ENCODE measurements around the gene BBC3. TPM values are rescaled to one million over a fixed set of nuclear protein-coding genes. Genes with fewer than 3 reads are reported as not detected.

Gene BBC3
- total RNA-seq, 1 donor from 2014 or later = 4.7 TPM

GRCh38 chr19:47176627-47177090 is 54.3 kb downstream of the BBC3 start:
- no peak for DNase-seq (ENCODE audit: extremely low spot score in 2 of 2)
- Histone ChIP-seq H3K4me1 (peaks cover 25% of the 10 kb centered on the region), H3K36me3 (peaks cover 0 to 16% of the 10 kb centered on the region in 2 donors), H3K9me3 (no peaks in the 10 kb centered on the region), H3K4me3 (no peak overlapping the region), H3K27ac (peak overlapping the region; percentile 68), H3K27me3 (no peaks in the 10 kb centered on the region)
- intact Hi-C loops (cut with DNase I) = no loop called here
- TF ChIP-seq POLR2AphosphoS5 (IDR thresholded peaks at IDR 0.05; ENCODE audit: insufficient read depth in 1 of 2, low read depth in 1 of 2) (peak in 1 of 2 donors; percentile 85), CTCF (IDR thresholded peaks at IDR 0.05) (no peak), POLR2A (IDR thresholded peaks at IDR 0.05) (no peak)

GRCh38 chr19:47176071-47176626 is 54.9 kb downstream of the BBC3 start:
- DNase-seq (ENCODE audit: extremely low spot score in 2 of 2) = no peak
- Histone ChIP-seq H3K27ac (peak overlapping the region; percentile 68), H3K36me3 (peaks cover 0 to 19% of the 10 kb centered on the region in 2 donors), H3K27me3 (no peaks in the 10 kb centered on the region), H3K4me1 (peaks cover 25% of the 10 kb centered on the region), H3K9me3 (no peaks in the 10 kb centered on the region), H3K4me3 (no peak overlapping the region)
- TF ChIP-seq POLR2AphosphoS5 (IDR thresholded peaks at IDR 0.05; ENCODE audit: insufficient read depth in 1 of 2, low read depth in 1 of 2) (no peak), POLR2A (IDR thresholded peaks at IDR 0.05) (no peak), CTCF (IDR thresholded peaks at IDR 0.05) (no peak)
- intact Hi-C loops (cut with DNase I) = no loop called here

- no peaks in the 10 kb centered on the region for H3K27me3 ChIP-seq
- peaks cover 24% of the 10 kb centered on the region for H3K4me1 ChIP-seq
- H3K36me3 ChIP-seq = peaks cover 0 to 49% of the 10 kb centered on the region in 2 donors
- intact Hi-C loops (cut with DNase I) = no loop called here
- DNase-seq (ENCODE audit: extremely low spot score in 2 of 2) = no peak
- H3K4me3 ChIP-seq = no peak overlapping the region
- TF ChIP-seq POLR2AphosphoS5 (IDR thresholded peaks at IDR 0.05; ENCODE audit: insufficient read depth in 1 of 2, low read depth in 1 of 2) (no peak), POLR2A (IDR thresholded peaks at IDR 0.05) (no peak), CTCF (IDR thresholded peaks at IDR 0.05) (no peak)
- no peaks in the 10 kb centered on the region for H3K9me3 ChIP-seq
- H3K27ac ChIP-seq = peak overlapping the region; percentile 33
Observed at GRCh38 chr19:47172666-47173455, 58.1 kb downstream of the BBC3 start.

MicroRNA genes within 50 kb of the gene (microRNA counts, 767-probe panel; counts per million panel counts)
- microRNA hsa-miR-3190-5p = 238 to 261 counts per million in 2 donors

Small RNA genes lying within 50 kb of the gene (microRNA-seq; reads per million reads assigned to microRNA genes)
- gene MIR3190 (ENCODE audit: borderline number of aligned reads, borderline replicate concordance) (not detected), gene MIR3191 (ENCODE audit: borderline number of aligned reads, borderline replicate concordance) (not detected)

Small RNA genes lying within 50 kb of the gene (small RNA-seq; reads per million reads assigned to genes)
- gene MIR3190 = not detected

Other genes starting within 250 kb of the BBC3 start
- gene NPAS1, start 211.4 kb downstream of the BBC3 start, total RNA-seq = 0.49 TPM
- gene TMEM160, start 182.6 kb downstream of the BBC3 start, total RNA-seq = 36.3 TPM
- 21.9 TPM for gene ZC3H4, start 117.4 kb downstream of the BBC3 start, total RNA-seq
- gene SAE1, start 100.4 kb downstream of the BBC3 start, total RNA-seq = 32.7 TPM
- 19.2 TPM for gene CCDC9, start 25.3 kb upstream of the BBC3 start, total RNA-seq
- gene INAFM1, start 43.7 kb upstream of the BBC3 start, total RNA-seq = 18.9 TPM
- 12.5 TPM for gene C5AR1, start 78.7 kb upstream of the BBC3 start, total RNA-seq
- gene C5AR2, start 101.0 kb upstream of the BBC3 start, total RNA-seq = 15.2 TPM
- 15.2 TPM for gene DHX34, start 118.1 kb upstream of the BBC3 start, total RNA-seq
- 20.6 TPM for gene MEIS3, start 188.3 kb upstream of the BBC3 start, total RNA-seq
- gene SLC8A2, start 240.7 kb upstream of the BBC3 start, total RNA-seq = 0.49 TPM

Data from vagina (tissue), 2 donors.